ENCODE results near the gene NDUFAF8. TPM values are rescaled to one million over a fixed set of nuclear protein-coding genes. Genes with fewer than 3 reads are reported as not detected.

Gene NDUFAF8
- total and polyA plus RNA-seq, 3 donors from 2014 or later, result 61.1 to 63.4 (median 62.5) TPM

- Histone ChIP-seq H3K4me3 (no peak overlapping the region), H3K27me3 (no peaks in the 10 kb centered on the region), H3K4me1 (peaks cover 12% of the 10 kb centered on the region), H3K27ac (no peak overlapping the region), H3K36me3 (ENCODE audit: low read depth, missing control alignments) (no peaks in the 10 kb centered on the region), H3K9me3 (no peaks in the 10 kb centered on the region)
- intact Hi-C loops (cut with DNase I; ENCODE audit: low total_unique reads), result no loop called here
- TF ChIP-seq, protein P1, sequence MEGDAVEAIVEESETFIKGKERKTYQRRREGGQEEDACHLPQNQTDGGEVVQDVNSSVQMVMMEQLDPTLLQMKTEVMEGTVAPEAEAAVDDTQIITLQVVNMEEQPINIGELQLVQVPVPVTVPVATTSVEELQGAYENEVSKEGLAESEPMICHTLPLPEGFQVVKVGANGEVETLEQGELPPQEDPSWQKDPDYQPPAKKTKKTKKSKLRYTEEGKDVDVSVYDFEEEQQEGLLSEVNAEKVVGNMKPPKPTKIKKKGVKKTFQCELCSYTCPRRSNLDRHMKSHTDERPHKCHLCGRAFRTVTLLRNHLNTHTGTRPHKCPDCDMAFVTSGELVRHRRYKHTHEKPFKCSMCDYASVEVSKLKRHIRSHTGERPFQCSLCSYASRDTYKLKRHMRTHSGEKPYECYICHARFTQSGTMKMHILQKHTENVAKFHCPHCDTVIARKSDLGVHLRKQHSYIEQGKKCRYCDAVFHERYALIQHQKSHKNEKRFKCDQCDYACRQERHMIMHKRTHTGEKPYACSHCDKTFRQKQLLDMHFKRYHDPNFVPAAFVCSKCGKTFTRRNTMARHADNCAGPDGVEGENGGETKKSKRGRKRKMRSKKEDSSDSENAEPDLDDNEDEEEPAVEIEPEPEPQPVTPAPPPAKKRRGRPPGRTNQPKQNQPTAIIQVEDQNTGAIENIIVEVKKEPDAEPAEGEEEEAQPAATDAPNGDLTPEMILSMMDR (IDR thresholded peaks at IDR 0.05), result no peak
- TF ChIP-seq POLR2A (IDR thresholded peaks at IDR 0.05), result no peak
- no peak for DNase-seq
- WGBS, 2 donors, result 73 to 85% methylated on average over 10 of the region's 10 CpGs
Measured at GRCh38 chr17:81243333-81243664, 4.2 kb downstream of the NDUFAF8 start.

DNA sequence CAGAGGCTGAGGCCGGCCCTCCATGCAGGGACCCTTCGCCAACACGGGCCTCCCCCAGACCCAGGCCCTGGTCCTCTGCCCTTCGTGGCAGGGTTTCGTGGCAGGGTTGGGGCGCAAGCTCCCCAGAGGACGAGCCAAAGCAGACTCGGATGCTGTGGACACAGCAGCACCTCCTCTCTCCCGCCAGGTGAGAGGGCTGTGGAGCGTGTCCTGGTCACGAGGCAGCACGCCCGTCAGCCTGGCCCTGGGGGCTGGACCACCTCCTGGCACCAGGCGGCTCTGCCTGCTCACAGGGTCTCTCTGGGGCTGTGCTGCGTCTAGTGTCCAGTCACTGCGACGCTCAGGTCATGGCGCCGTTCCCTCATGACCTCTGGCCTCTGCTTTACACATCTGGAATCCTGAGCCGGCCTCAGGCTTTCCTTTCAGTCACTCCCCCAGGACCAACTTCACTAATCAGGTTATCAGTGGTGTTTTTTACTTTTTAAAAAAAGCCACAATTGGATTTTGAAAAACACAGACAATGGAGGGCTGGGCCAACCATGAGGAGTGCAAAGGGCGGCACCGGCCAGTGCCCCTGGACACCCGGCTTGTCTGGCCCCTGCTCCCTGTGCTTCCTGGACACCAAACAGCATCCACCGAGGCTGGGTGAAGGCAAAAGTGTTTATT is 5.4 kb downstream of the NDUFAF8 start:
- H3K36me3 ChIP-seq (ENCODE audit: low read depth, missing control alignments), result no peaks in the 10 kb centered on the region
- peaks cover 11% of the 10 kb centered on the region for H3K4me1 ChIP-seq
- H3K27me3 ChIP-seq, result no peaks in the 10 kb centered on the region
- intact Hi-C loops (cut with DNase I; ENCODE audit: low total_unique reads), result no loop called here
- 82 to 83% methylated on average over 17 to 24 of the region's 24 CpGs for WGBS, 2 donors
- no peak overlapping the region for H3K4me3 ChIP-seq
- no peak for DNase-seq
- no peaks in the 10 kb centered on the region for H3K9me3 ChIP-seq
- no peak for TF ChIP-seq POLR2A (IDR thresholded peaks at IDR 0.05)
- TF ChIP-seq, protein P1 (IDR thresholded peaks at IDR 0.05), result no peak
- no peak overlapping the region for H3K27ac ChIP-seq

DNA sequence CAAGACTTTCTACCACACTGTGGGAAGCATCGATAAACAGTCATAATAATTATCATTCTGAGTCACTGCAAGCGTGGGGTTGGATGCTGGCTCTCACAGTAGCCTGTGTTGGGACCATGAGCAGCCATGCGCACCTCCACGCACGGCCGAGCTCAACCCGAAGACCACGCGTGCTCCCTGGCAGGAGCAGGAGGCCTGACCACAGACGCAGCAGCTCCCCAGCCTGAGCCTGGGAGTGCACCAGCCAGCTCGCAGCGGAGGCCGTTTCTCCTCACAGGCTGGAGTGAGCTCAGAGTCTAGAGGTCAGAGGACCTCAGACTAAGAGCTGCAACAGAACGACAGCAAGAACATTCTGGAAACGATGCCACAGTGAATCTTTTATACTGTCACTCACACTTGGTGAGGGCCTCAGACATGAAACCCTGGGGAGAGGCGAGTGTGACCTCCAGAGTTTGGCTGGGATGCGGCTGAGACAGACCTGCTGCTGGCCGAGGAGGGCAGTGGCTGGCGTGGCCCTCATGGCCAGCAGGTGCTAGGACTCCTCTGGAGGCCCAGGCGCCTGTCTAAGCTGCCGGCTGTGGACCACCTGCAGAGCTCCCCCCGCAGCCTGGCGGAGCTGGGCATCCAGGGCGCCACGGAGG is 6.0 kb downstream of the NDUFAF8 start:
- no peaks in the 10 kb centered on the region for H3K36me3 ChIP-seq (ENCODE audit: low read depth, missing control alignments)
- intact Hi-C loops (cut with DNase I; ENCODE audit: low total_unique reads), result no loop called here
- 82 to 88% methylated on average over 22 to 25 of the region's 25 CpGs for WGBS, 2 donors

DNA sequence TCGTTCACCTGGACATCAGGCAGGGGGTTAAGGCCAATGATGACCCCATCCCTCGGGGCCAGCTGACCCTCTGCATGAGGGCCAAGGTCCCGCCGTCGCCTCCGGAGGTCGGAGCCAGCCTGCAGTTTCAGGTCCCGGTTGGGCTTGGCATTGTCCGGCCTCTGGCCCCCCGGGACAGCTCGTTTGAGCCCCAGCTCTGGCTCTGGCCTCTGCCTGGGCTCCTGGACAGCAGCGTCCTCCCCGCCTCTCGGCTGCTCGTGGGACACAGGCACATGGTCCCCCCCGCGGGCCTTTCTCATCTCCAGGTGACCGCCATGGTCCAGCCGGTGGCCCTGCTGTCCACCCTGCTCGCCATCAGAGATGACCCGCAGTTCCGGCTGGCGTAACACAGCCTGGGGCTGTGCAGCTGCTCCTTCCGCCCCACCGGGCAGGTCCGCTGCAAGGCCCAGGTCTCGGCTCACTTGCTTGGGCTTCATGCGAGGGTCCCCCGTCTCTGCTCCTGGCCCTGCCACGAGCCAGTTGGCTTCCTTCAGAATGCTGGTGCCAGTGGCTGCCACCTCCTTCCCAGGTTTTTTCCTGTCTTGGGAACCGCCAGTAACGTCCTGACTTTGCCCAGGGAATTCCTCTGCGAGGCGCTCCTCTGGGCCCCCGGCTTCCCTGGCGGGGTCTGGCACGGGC is 6.7 kb downstream of the NDUFAF8 start:
- no peaks in the 10 kb centered on the region for H3K36me3 ChIP-seq (ENCODE audit: low read depth, missing control alignments)
- H3K27me3 ChIP-seq, result no peaks in the 10 kb centered on the region
- H3K9me3 ChIP-seq, result no peaks in the 10 kb centered on the region
- WGBS, 2 donors, result 73 to 86% methylated on average over 30 to 37 of the region's 37 CpGs
- no peaks in the 10 kb centered on the region for H3K4me1 ChIP-seq
- TF ChIP-seq, protein P1 (IDR thresholded peaks at IDR 0.05), result no peak
- no peak for TF ChIP-seq POLR2A (IDR thresholded peaks at IDR 0.05)
- intact Hi-C loops (cut with DNase I; ENCODE audit: low total_unique reads), result no loop called here
- H3K27ac ChIP-seq, result no peak overlapping the region
- DNase-seq, result no peak
- H3K4me3 ChIP-seq, result no peak overlapping the region

More for the DNA sequence above, 6.0 kb downstream of the NDUFAF8 start:
- no peaks in the 10 kb centered on the region for H3K9me3 ChIP-seq
- no peak for DNase-seq
- H3K4me1 ChIP-seq, result peaks cover 5% of the 10 kb centered on the region
- H3K27ac ChIP-seq, result no peak overlapping the region
- no peak for TF ChIP-seq POLR2A (IDR thresholded peaks at IDR 0.05)
- TF ChIP-seq, protein P1 (IDR thresholded peaks at IDR 0.05), result no peak
- H3K27me3 ChIP-seq, result no peaks in the 10 kb centered on the region
- no peak overlapping the region for H3K4me3 ChIP-seq
